B cell (primary cell): ENCODE measurements around the gene TRUB1. TPM values are rescaled to one million over a fixed set of nuclear protein-coding genes. Genes with fewer than 3 reads are reported as not detected.

Source experiments
- ATAC-seq: fragments of 200-7000 bp; cut with Tn5 transposase; one replicate; pipeline ENCODE4 v1.10.0; 2021; ENCODE audit warnings: low read depth, mild to moderate bottlenecking, moderate number of reproducible peaks, moderate library complexity
- CTCF ChIA-PET: fragments of 350-600 bp; sonication (Branson Sonifier 250); formaldehyde crosslinking; loops from one replicate; lab custom pipeline; 2021; ENCODE audit warnings: antibody characterized with exemption, inconsistent platforms; lab: Charles Lee
- POLR2A ChIA-PET: fragments of 350-600 bp; sonication (Branson Sonifier 250); formaldehyde crosslinking; loops from one replicate; lab custom pipeline; 2021; ENCODE audit warnings: antibody characterized with exemption; lab: Charles Lee
- DNase-seq: peaks from one replicate; pipeline ENCODE4 v3.0.0; 2013
- H2AFZ ChIP-seq: 2 replicates; pipeline ENCODE4 v1.6.1; 2012; ENCODE audit warnings: mild to moderate bottlenecking, low read depth, low read length; ENCODE audit not compliant: insufficient read depth, poor library complexity, severe bottlenecking
- H3K27ac ChIP-seq, 2 donors: 1 replicate in 1 of 2; 2 replicates in 1 of 2; pipeline ENCODE4 v1.5.1; 2012 to 2013; ENCODE audit warnings: low read length in 2 of 2, mild to moderate bottlenecking in 2 of 2, moderate library complexity in 1 of 2
- H3K27me3 ChIP-seq, 4 experiments: fragments of 200-600 bp in 1 of 4; sonication (generic) in 1 of 4; replicated peaks in 1 of 4; 1 replicate in 2 of 4; 2 replicates in 2 of 4; pipeline versions ENCODE4 v1.6.1 to v1.7.0; 2013 to 2016; ENCODE audit warnings: low read length in 3 of 4, mild to moderate bottlenecking in 2 of 4, mixed read lengths in 1 of 4, moderate library complexity in 1 of 4; ENCODE audit not compliant: insufficient read depth in 4 of 4, control insufficient read depth in 3 of 4; ENCODE audit errors: control extremely low read depth in 1 of 4
- H3K36me3 ChIP-seq, 2 experiments: replicated peaks in 1 of 2; 1 replicate in 1 of 2; 2 replicates in 1 of 2; pipeline versions ENCODE4 v1.6.1 to v1.7.1; 2013; ENCODE audit warnings: low read length in 1 of 2; ENCODE audit not compliant: insufficient read depth in 2 of 2, control insufficient read depth in 1 of 2; ENCODE audit errors: control extremely low read depth in 1 of 2, extremely low read depth in 1 of 2
- H3K4me1 ChIP-seq, 2 donors: fragments of 200-600 bp in 1 of 2; sonication (generic) in 1 of 2; 1 replicate in 1 of 2; 2 replicates in 1 of 2; pipeline versions ENCODE4 v1.5.1 to v1.6.1; 2013 to 2017; ENCODE audit warnings: low read length in 2 of 2; ENCODE audit not compliant: control insufficient read depth in 2 of 2, insufficient read depth in 2 of 2
- H3K4me2 ChIP-seq: replicated peaks from 2 replicates; pipeline ENCODE3; 2012; ENCODE audit warnings: mild to moderate bottlenecking, low read depth, low read length; ENCODE audit not compliant: poor library complexity, severe bottlenecking
- H3K4me3 ChIP-seq, 5 experiments: fragments of 200-600 bp in 1 of 5; sonication (generic) in 1 of 5; 1 replicate in 3 of 5; 2 replicates in 2 of 5; pipeline versions ENCODE4 v1.5.1 to v1.7.0; 2011 to 2016; ENCODE audit warnings: low read length in 4 of 5, mild to moderate bottlenecking in 4 of 5, low read depth in 2 of 5, control low read depth in 1 of 5, moderate library complexity in 1 of 5; ENCODE audit not compliant: insufficient read depth in 1 of 5; ENCODE audit errors: control extremely low read depth in 1 of 5, extremely low read depth in 1 of 5
- H3K79me2 ChIP-seq: fragments of 200-600 bp; sonication (generic); one replicate; pipeline ENCODE4 v1.6.0; 2016; ENCODE audit warnings: low read length; ENCODE audit not compliant: control insufficient read depth, insufficient read depth
- H3K9ac ChIP-seq: fragments of 200-600 bp; sonication (generic); 2 replicates; pipeline ENCODE4 v1.6.1; 2017; ENCODE audit warnings: mild to moderate bottlenecking, low read length, moderate library complexity
- H3K9me3 ChIP-seq, 3 donors: one replicate each; pipeline versions ENCODE4 v1.6.1 to v1.7.1; 2013; ENCODE audit warnings: low read length in 2 of 3; ENCODE audit not compliant: control insufficient read depth in 2 of 3, insufficient read depth in 1 of 3; ENCODE audit errors: control extremely low read depth in 1 of 3
- H4K20me1 ChIP-seq: 2 replicates; pipeline ENCODE4 v1.6.0; 2012; ENCODE audit warnings: mild to moderate bottlenecking, low read length; ENCODE audit not compliant: insufficient read depth, control insufficient read depth, poor library complexity, severe bottlenecking
- H3K27ac Mint-ChIP-seq: one replicate; pipeline ENCODE4 v1.8.0; 2021; ENCODE audit warnings: mixed read lengths
- H3K27me3 Mint-ChIP-seq: one replicate; pipeline ENCODE4 v1.8.0; 2021; ENCODE audit warnings: mixed read lengths
- H3K4me1 Mint-ChIP-seq: one replicate; pipeline ENCODE4 v1.8.0; 2021; ENCODE audit warnings: mixed read lengths
- H3K4me3 Mint-ChIP-seq: one replicate; pipeline ENCODE4 v1.8.0; 2021; ENCODE audit warnings: mixed read lengths
- H3K9me3 Mint-ChIP-seq: one replicate; pipeline ENCODE4 v1.8.0; 2022; ENCODE audit warnings: mixed read lengths; ENCODE audit not compliant: insufficient read depth
- CTCF ChIP-seq: fragments of 200-600 bp; IDR thresholded peaks from one replicate; pipeline ENCODE4 v1.8.0; 2022; ENCODE audit warnings: antibody characterized with exemption, mild to moderate bottlenecking
- EZH2 ChIP-seq: IDR thresholded peaks from 2 replicates; pipeline ENCODE4 v1.6.1; 2012; ENCODE audit warnings: borderline replicate concordance, low read depth, mild to moderate bottlenecking, moderate library complexity, low read length; ENCODE audit not compliant: insufficient read depth, poor library complexity, severe bottlenecking
- WGBS: methylation state at CpG from one replicate; pipeline ENCODE4 v1.1.5; 2013; ENCODE audit warnings: missing lambda C conversion rate; ENCODE audit not compliant: insufficient coverage; 5-methylcytosine and 5-hydroxymethylcytosine counted together
- intact Hi-C: fragments of 100-400 bp; cut with micrococcal nuclease; formaldehyde crosslinking; loops from one replicate; pipeline ENCODE4 v1.10.0; 2022
- polyA plus RNA-seq: library from polyadenylated mRNA; depleted of rRNA; stranded (reverse); fragments of >200 nt; gene quantifications from 2 replicates; pipeline ENCODE4 v1.2.3, GENCODE V29; 2012
- total RNA-seq, 2 donors: library from RNA; stranded (reverse); fragments of 120-200 nt in 1 of 2; gene quantifications; 1 replicate in 1 of 2; 2 replicates in 1 of 2; pipeline versions ENCODE4 v1.2.3 to v1.2.4, GENCODE V29; 2013 to 2022

TRUB1 gene
- total and polyA plus RNA-seq, 2 donors (not counting 1 experiment from before 2014, with no cell fraction given) = 6.5 to 15.7 TPM

- Histone ChIP-seq H3K9me3 (no peaks in the 10 kb centered on the region), H3K4me1 (no peaks in the 10 kb centered on the region), H3K4me2 (no peak overlapping the region), H3K9ac (no peak overlapping the region), H3K27ac (no peak overlapping the region), H3K4me3 (no peak overlapping the region), H3K27me3 (no peaks in the 10 kb centered on the region), H3K79me2 (no peaks in the 10 kb centered on the region), H3K36me3 (no peaks in the 10 kb centered on the region), H4K20me1 (no peaks in the 10 kb centered on the region), H2AFZ (no peak overlapping the region)
- no peak overlapping the region for H3K4me3 Mint-ChIP-seq
- ChIA-PET POLR2A (no interaction called here), CTCF (no interaction called here)
- peaks cover 11% of the 10 kb centered on the region for H3K27me3 Mint-ChIP-seq
- H3K4me1 Mint-ChIP-seq = no peaks in the 10 kb centered on the region
- ATAC-seq (no peak), DNase-seq (no peak)
- 98% methylated on average over 11 of the region's 12 CpGs for WGBS
- no peak overlapping the region for H3K27ac Mint-ChIP-seq
- intact Hi-C loops = no loop called here
- no peaks in the 10 kb centered on the region for H3K9me3 Mint-ChIP-seq
- TF ChIP-seq CTCF (no peak), EZH2 (no peak)
These were observed 37.3 kb upstream of the TRUB1 start for GRCh38 chr10:114900658-114901057.

- no peak overlapping the region for H3K27ac ChIP-seq
- TF ChIP-seq EZH2 (no peak), CTCF (no peak)
These were observed 35.8 kb upstream of the TRUB1 start for GRCh38 chr10:114902151-114902550.

More at GRCh38 chr10:114902151-114902550, 35.8 kb upstream of the TRUB1 start:
- no CpG with 5 or more reads among the region's 1 CpG for WGBS
- Mint-ChIP-seq H3K4me1 (no peaks in the 10 kb centered on the region), H3K27ac (no peak overlapping the region), H3K4me3 (no peak overlapping the region), H3K27me3 (peaks cover 13% of the 10 kb centered on the region), H3K9me3 (no peaks in the 10 kb centered on the region)
- H3K4me3 ChIP-seq = no peak overlapping the region
- ChIA-PET POLR2A (no interaction called here), CTCF (no interaction called here)
- intact Hi-C loops = no loop called here
- no peaks in the 10 kb centered on the region for H3K9me3 ChIP-seq
- ATAC-seq (no peak), DNase-seq (no peak)
- no peak overlapping the region for H2AFZ ChIP-seq
- H3K9ac ChIP-seq = no peak overlapping the region
- no peak overlapping the region for H3K4me2 ChIP-seq
- H3K79me2 ChIP-seq = no peaks in the 10 kb centered on the region
- H3K36me3 ChIP-seq = no peaks in the 10 kb centered on the region
- H3K27me3 ChIP-seq = peaks cover 0 to 2% (median under 1%) of the 10 kb centered on the region in 4 experiments
- no peaks in the 10 kb centered on the region for H4K20me1 ChIP-seq
- no peaks in the 10 kb centered on the region for H3K4me1 ChIP-seq
